Measurements from ENCODE around the gene RPL23. TPM values are rescaled to one million over a fixed set of nuclear protein-coding genes. Genes with fewer than 3 reads are reported as not detected.
"Not testable (repeated sequence)": the region's sequence is repeated elsewhere in the genome, so short reads cannot be mapped to it uniquely, and the experiment has no call there.

RPL23 gene
- total RNA-seq, 1 experiment from 2014 or later = 3,829 TPM

GRCh38 chr17:38864636-38865398, 11.3 kb upstream of the RPL23 start:
- no peak for DNase-seq

GRCh38 chr17:38861399-38861843, 7.9 kb upstream of the RPL23 start:
- Mint-ChIP-seq H3K9me3 (ENCODE audit: low read depth, unreplicated experiment) (no peaks in the 10 kb centered on the region), H3K27me3 (ENCODE audit: unreplicated experiment) (no peaks in the 10 kb centered on the region), H3K27ac (ENCODE audit: unreplicated experiment) (peak overlapping the region; percentile 30), H3K4me3 (ENCODE audit: low read depth, unreplicated experiment) (no peak overlapping the region), H3K36me3 (ENCODE audit: insufficient read depth, unreplicated experiment) (peaks cover 20% of the 10 kb centered on the region), H3K4me1 (ENCODE audit: low read depth, unreplicated experiment) (peaks cover 20% of the 10 kb centered on the region)
- TF ChIP-seq CTCF (IDR thresholded peaks at IDR 0.05; ENCODE audit: unreplicated experiment) = no peak
- intact Hi-C loops (cut with micrococcal nuclease; ENCODE audit: unreplicated experiment) = no loop called here
- no TSS peak for BruUV-seq (replicated peaks)
- peak; percentile 64 for DNase-seq
- CTCF ChIA-PET = interaction anchor here (1.1 kb wide), 1 partner anchor 292 kb away, joined by 7 read pairs; no protein-coding TSS in a partner anchor

More at GRCh38 chr17:38864636-38865398, 11.3 kb upstream of the RPL23 start:
- TF ChIP-seq CTCF (IDR thresholded peaks at IDR 0.05; ENCODE audit: unreplicated experiment) = peak; percentile 34
- CTCF ChIA-PET = interaction anchor here (0.6 to 0.8 kb wide), 3 partner anchors 116 to 288 kb away, joined by 3 to 4 read pairs (median 3); no protein-coding TSS in a partner anchor
- Mint-ChIP-seq H3K27ac (ENCODE audit: unreplicated experiment) (no peak overlapping the region), H3K27me3 (ENCODE audit: unreplicated experiment) (no peaks in the 10 kb centered on the region), H3K36me3 (ENCODE audit: insufficient read depth, unreplicated experiment) (peaks cover 53% of the 10 kb centered on the region), H3K9me3 (ENCODE audit: low read depth, unreplicated experiment) (no peaks in the 10 kb centered on the region), H3K4me1 (ENCODE audit: low read depth, unreplicated experiment) (peaks cover 34% of the 10 kb centered on the region), H3K4me3 (ENCODE audit: low read depth, unreplicated experiment) (no peak overlapping the region)
- BruUV-seq (replicated peaks) = no TSS peak
- intact Hi-C loops (cut with micrococcal nuclease; ENCODE audit: unreplicated experiment) = loop anchor here (5.0 kb wide), 1 partner anchor 113 kb away; the partner anchor contains the start of gene PSMB3

- no peak overlapping the region for H3K27ac Mint-ChIP-seq (ENCODE audit: unreplicated experiment)
- intact Hi-C loops (cut with micrococcal nuclease; ENCODE audit: unreplicated experiment) = loop anchor here (10.0 kb wide), 1 partner anchor 182 kb away; the partner anchor contains the start of gene EPOP
- TF ChIP-seq CTCF (IDR thresholded peaks at IDR 0.05; ENCODE audit: unreplicated experiment) = no peak
- no peak overlapping the region for H3K4me3 Mint-ChIP-seq (ENCODE audit: low read depth, unreplicated experiment)
- no peaks in the 10 kb centered on the region for H3K9me3 Mint-ChIP-seq (ENCODE audit: low read depth, unreplicated experiment)
- peaks cover 24% of the 10 kb centered on the region for H3K4me1 Mint-ChIP-seq (ENCODE audit: low read depth, unreplicated experiment)
- CTCF ChIA-PET = interaction anchor here (1.0 to 1.7 kb wide), 3 partner anchors 10 to 126 kb away, joined by 3 to 5 read pairs (median 5); partner anchors contain the start of gene LASP1
- BruUV-seq (replicated peaks) = no TSS peak
- no peaks in the 10 kb centered on the region for H3K27me3 Mint-ChIP-seq (ENCODE audit: unreplicated experiment)
- H3K36me3 Mint-ChIP-seq (ENCODE audit: insufficient read depth, unreplicated experiment) = peaks cover 27% of the 10 kb centered on the region
- no peak for DNase-seq
These were observed 3.8 kb upstream of the RPL23 start for GRCh38 chr17:38857271-38857670.

GRCh38 chr17:38855101-38855714, 1.7 kb upstream of the RPL23 start:
- H3K9me3 Mint-ChIP-seq (ENCODE audit: low read depth, unreplicated experiment); H3K4me3 Mint-ChIP-seq (ENCODE audit: low read depth, unreplicated experiment); H3K27ac Mint-ChIP-seq (ENCODE audit: unreplicated experiment); DNase-seq; BruUV-seq (replicated peaks); H3K27me3 Mint-ChIP-seq (ENCODE audit: unreplicated experiment): not testable (repeated sequence)
- peaks cover 42% of the 10 kb centered on the region for H3K36me3 Mint-ChIP-seq (ENCODE audit: insufficient read depth, unreplicated experiment)
- H3K4me1 Mint-ChIP-seq (ENCODE audit: low read depth, unreplicated experiment) = peaks cover 44% of the 10 kb centered on the region
- intact Hi-C loops (cut with micrococcal nuclease; ENCODE audit: unreplicated experiment) = loop anchor here (10.0 kb wide), 1 partner anchor 180 kb away; the partner anchor contains the start of gene EPOP
- CTCF ChIA-PET = interaction anchor here (1.2 to 2.3 kb wide), 5 partner anchors 12 to 381 kb away, joined by 3 to 15 read pairs (median 5); no protein-coding TSS in a partner anchor

Data from Calu3 (cell line).